ENCODE data around the gene ERBIN. TPM values are rescaled to one million over a fixed set of nuclear protein-coding genes. Genes with fewer than 3 reads are reported as not detected.

ERBIN gene
- total and polyA plus RNA-seq, 2 experiments from 2014 or later, result 32.9 to 117 TPM

DNA sequence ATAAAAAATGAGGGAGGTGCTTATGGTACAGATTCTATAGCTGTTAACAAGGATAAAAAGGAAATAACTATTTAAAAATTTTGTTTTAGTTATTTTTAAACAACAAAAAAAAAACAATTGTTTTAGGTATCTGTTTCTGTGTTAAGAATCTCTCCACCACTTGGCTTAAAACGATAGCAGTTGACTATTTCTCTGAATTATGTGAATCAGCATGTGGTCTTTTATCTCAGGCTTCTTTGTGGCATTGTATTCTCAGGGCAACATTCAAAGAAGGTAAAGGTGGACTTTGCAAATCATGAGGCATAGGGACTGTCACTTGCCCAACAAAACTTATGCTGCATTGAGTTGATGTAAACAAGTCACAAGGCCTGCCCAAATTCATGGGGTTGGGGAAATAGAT lies 55.2 kb downstream of the ERBIN start:
- Histone ChIP-seq H4K20me1 (ENCODE audit: insufficient read depth, poor library complexity, severe bottlenecking) (peaks cover 53% of the 10 kb centered on the region), H3K9me3 (ENCODE audit: low read depth) (no peaks in the 10 kb centered on the region), H3K36me3 (replicated peaks; ENCODE audit: insufficient read depth, low read depth) (no peaks in the 10 kb centered on the region), H3K4me2 (no peak overlapping the region), H3K4me3 (no peak overlapping the region), H3K4me1 (ENCODE audit: insufficient read depth) (peaks cover 6% of the 10 kb centered on the region), H2AFZ (no peak overlapping the region), H3K27ac (no peak overlapping the region), H3K79me2 (peaks cover 88% of the 10 kb centered on the region), H3K9me2 (replicated peaks; ENCODE audit: insufficient read depth) (no peaks in the 10 kb centered on the region), H3K27me3 (no peaks in the 10 kb centered on the region)
- TF ChIP-seq EZH2phosphoT487 (IDR thresholded peaks at IDR 0.05; ENCODE audit: low read depth, severe bottlenecking, unreplicated experiment), result no peak
- no peak for TF ChIP-seq EZH2 (IDR thresholded peaks at IDR 0.05; ENCODE audit: borderline replicate concordance)
- TF ChIP-seq, protein P1, sequence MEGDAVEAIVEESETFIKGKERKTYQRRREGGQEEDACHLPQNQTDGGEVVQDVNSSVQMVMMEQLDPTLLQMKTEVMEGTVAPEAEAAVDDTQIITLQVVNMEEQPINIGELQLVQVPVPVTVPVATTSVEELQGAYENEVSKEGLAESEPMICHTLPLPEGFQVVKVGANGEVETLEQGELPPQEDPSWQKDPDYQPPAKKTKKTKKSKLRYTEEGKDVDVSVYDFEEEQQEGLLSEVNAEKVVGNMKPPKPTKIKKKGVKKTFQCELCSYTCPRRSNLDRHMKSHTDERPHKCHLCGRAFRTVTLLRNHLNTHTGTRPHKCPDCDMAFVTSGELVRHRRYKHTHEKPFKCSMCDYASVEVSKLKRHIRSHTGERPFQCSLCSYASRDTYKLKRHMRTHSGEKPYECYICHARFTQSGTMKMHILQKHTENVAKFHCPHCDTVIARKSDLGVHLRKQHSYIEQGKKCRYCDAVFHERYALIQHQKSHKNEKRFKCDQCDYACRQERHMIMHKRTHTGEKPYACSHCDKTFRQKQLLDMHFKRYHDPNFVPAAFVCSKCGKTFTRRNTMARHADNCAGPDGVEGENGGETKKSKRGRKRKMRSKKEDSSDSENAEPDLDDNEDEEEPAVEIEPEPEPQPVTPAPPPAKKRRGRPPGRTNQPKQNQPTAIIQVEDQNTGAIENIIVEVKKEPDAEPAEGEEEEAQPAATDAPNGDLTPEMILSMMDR (IDR thresholded peaks at IDR 0.05; ENCODE audit: poor library complexity), result no peak
- 62% methylated on average over 1 of the region's 1 CpG for WGBS (ENCODE audit: low lambda C conversion rate, missing lambda C conversion rate)
- no peak for DNase-seq (ENCODE audit: low spot score)

DNA sequence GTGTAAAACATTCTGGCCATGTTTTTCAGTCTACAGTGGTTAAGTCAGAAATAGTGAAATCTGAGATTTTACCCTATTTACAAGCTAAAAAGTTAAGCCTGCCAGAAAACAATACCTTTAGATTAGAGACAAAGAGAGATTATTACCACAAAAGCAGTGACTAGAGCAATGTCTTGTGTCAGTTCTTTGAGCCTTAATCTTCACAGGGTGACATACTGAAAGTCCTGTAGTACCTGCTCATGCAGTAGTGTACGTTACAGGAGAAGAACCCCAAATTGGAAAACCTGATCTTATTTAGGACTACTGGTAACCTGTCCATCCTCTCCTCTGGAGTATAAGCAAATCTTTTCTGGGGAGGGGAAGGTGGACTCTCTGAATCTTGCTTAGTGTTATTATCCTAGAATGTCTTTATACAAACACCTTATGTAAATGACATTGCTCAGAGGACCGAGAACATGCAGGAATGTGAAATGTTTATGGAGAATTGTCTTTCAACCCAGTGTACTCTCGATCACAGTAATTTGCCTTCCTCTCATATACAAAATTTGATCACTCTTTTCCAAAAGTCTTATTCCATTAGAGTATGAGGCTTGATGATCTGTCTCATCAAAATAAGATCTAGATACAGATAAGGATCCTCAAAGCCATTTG lies 55.7 kb downstream of the ERBIN start:
- H3K27ac ChIP-seq, result no peak overlapping the region
- peaks cover 6% of the 10 kb centered on the region for H3K4me1 ChIP-seq (ENCODE audit: insufficient read depth)
- no peak overlapping the region for H3K4me2 ChIP-seq
- no peak overlapping the region for H3K4me3 ChIP-seq
- no peaks in the 10 kb centered on the region for H3K27me3 ChIP-seq
- no peaks in the 10 kb centered on the region for H3K9me3 ChIP-seq (ENCODE audit: low read depth)
- WGBS (ENCODE audit: low lambda C conversion rate, missing lambda C conversion rate), result 78% methylated on average over 3 of the region's 3 CpGs
- H2AFZ ChIP-seq, result no peak overlapping the region
- H3K79me2 ChIP-seq, result peaks cover 93% of the 10 kb centered on the region
- peaks cover 59% of the 10 kb centered on the region for H4K20me1 ChIP-seq (ENCODE audit: insufficient read depth, poor library complexity, severe bottlenecking)
- no peaks in the 10 kb centered on the region for H3K36me3 ChIP-seq (replicated peaks; ENCODE audit: insufficient read depth, low read depth)
- H3K9me2 ChIP-seq (replicated peaks; ENCODE audit: insufficient read depth), result no peaks in the 10 kb centered on the region
- TF ChIP-seq, protein P1 (IDR thresholded peaks at IDR 0.05; ENCODE audit: poor library complexity), result no peak
- no peak for DNase-seq (ENCODE audit: low spot score)

DNA sequence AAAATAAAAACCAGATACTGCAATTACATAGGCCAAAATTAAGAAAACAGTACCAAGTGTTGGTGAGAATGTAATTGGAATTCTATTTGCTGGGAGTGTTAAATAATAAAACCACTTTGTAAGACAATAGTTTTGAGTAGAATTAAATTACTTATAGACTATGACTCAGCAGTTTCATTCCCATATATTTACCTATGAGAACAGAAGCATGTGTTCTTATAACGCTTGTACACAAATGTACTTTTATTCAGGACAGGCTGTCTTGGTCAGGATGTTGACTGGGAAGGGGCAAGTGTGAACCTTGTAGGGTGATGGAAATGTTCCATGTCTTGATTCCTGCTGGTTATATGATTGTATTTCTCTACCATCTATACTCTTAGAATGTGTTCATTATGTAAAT lies 56.3 kb downstream of the ERBIN start:
- no peak for DNase-seq (ENCODE audit: low spot score)
- H3K9me2 ChIP-seq (replicated peaks; ENCODE audit: insufficient read depth), result no peaks in the 10 kb centered on the region
- WGBS (ENCODE audit: low lambda C conversion rate, missing lambda C conversion rate), result 87% methylated on average over 1 of the region's 1 CpG
- H2AFZ ChIP-seq, result no peak overlapping the region
- TF ChIP-seq, protein P1 (IDR thresholded peaks at IDR 0.05; ENCODE audit: poor library complexity), result no peak
- TF ChIP-seq EZH2 (IDR thresholded peaks at IDR 0.05; ENCODE audit: borderline replicate concordance) (no peak), EZH2phosphoT487 (IDR thresholded peaks at IDR 0.05; ENCODE audit: low read depth, severe bottlenecking, unreplicated experiment) (no peak)
- H3K9me3 ChIP-seq (ENCODE audit: low read depth), result no peaks in the 10 kb centered on the region
- H3K27ac ChIP-seq, result no peak overlapping the region
- H4K20me1 ChIP-seq (ENCODE audit: insufficient read depth, poor library complexity, severe bottlenecking), result peaks cover 64% of the 10 kb centered on the region
- peaks cover 6% of the 10 kb centered on the region for H3K4me1 ChIP-seq (ENCODE audit: insufficient read depth)
- no peaks in the 10 kb centered on the region for H3K27me3 ChIP-seq
- H3K4me3 ChIP-seq, result no peak overlapping the region
- no peaks in the 10 kb centered on the region for H3K36me3 ChIP-seq (replicated peaks; ENCODE audit: insufficient read depth, low read depth)
- peaks cover 99% of the 10 kb centered on the region for H3K79me2 ChIP-seq
- H3K4me2 ChIP-seq, result no peak overlapping the region

Measured in hepatocyte (in vitro differentiated cells).